HG03558 (cell line): ENCODE measurements around the gene CAPS2.
"Not testable (repeated sequence)": the region's sequence is repeated elsewhere in the genome, so short reads cannot be mapped to it uniquely, and the experiment has no call there.

Experiments
- ATAC-seq: cut with Tn5 transposase; IDR thresholded peaks from one replicate; pipeline ENCODE4 v1.9.1; 2021; ENCODE audit warnings: moderate number of reproducible peaks; ENCODE audit not compliant: unreplicated experiment; ENCODE audit errors: extremely low read depth

The CAPS2 gene

GRCh38 chr12:75329918-75330826 is at the start of gene CAPS2:
Gene CAPS2 (minus strand): TSS chr12:75330324. CDS start chr12:75326498, 3,826 bp downstream.
- peak; percentile 74 for ATAC-seq

GRCh38 chr12:75378354-75378753 is 48.2 kb upstream of the CAPS2 start:
- no peak for ATAC-seq

GRCh38 chr12:75374971-75375370 is 44.8 kb upstream of the CAPS2 start:
- ATAC-seq, result no peak

- peak; percentile 75 for ATAC-seq
These were observed 36.5 kb upstream of the CAPS2 start for GRCh38 chr12:75366629-75367028.

- ATAC-seq, result no peak
These were observed 34.8 kb upstream of the CAPS2 start for GRCh38 chr12:75364919-75365318.

GRCh38 chr12:75361408-75361807 is 31.3 kb upstream of the CAPS2 start:
- no peak for ATAC-seq

GRCh38 chr12:75360920-75361319 is 30.8 kb upstream of the CAPS2 start:
- no peak for ATAC-seq

- ATAC-seq, result no peak
These were observed 23.9 kb upstream of the CAPS2 start for GRCh38 chr12:75354011-75354410.

- no peak for ATAC-seq
These were observed 20.3 kb upstream of the CAPS2 start for GRCh38 chr12:75350413-75350812.

- no peak for ATAC-seq
These were observed 19.8 kb upstream of the CAPS2 start for GRCh38 chr12:75349946-75350345.

- ATAC-seq, result not testable (repeated sequence)
These were observed 16.1 kb upstream of the CAPS2 start for GRCh38 chr12:75346215-75346614.

- ATAC-seq, result no peak
These were observed 15.4 kb upstream of the CAPS2 start for GRCh38 chr12:75345531-75345930.

GRCh38 chr12:75341873-75342272 is 11.7 kb upstream of the CAPS2 start:
- no peak for ATAC-seq

- peak; percentile 55 for ATAC-seq
These were observed 7.8 kb upstream of the CAPS2 start for GRCh38 chr12:75337905-75338304.

GRCh38 chr12:75334384-75335030 is 4.4 kb upstream of the CAPS2 start, which contains the start of gene GLIPR1L1:
Gene GLIPR1L1 (plus strand): TSS chr12:75334670. CDS start chr12:75334729, 59 bp downstream.
- peak; percentile 47 for ATAC-seq

- ATAC-seq, result no peak
These were observed 2.5 kb downstream of the CAPS2 start for GRCh38 chr12:75327642-75328041.

GRCh38 chr12:75323663-75324062 is 6.5 kb downstream of the CAPS2 start:
- no peak for ATAC-seq

GRCh38 chr12:75322464-75322863 is 7.7 kb downstream of the CAPS2 start:
- ATAC-seq, result no peak

GRCh38 chr12:75317784-75318183 is 12.3 kb downstream of the CAPS2 start:
- no peak for ATAC-seq

- ATAC-seq, result no peak
These were observed 14.6 kb downstream of the CAPS2 start for GRCh38 chr12:75315518-75315917.

- no peak for ATAC-seq
These were observed 18.8 kb downstream of the CAPS2 start for GRCh38 chr12:75311369-75311768.
